H1 (cell line): ENCODE data around the gene PGAM1.

ENCODE experiments used
- CHD1 ChIP-seq: IDR thresholded peaks from 2 replicates; pipeline ENCODE4 v1.6.1; 2012; ENCODE audit warnings: low read depth, low read length, improper control_type of control experiment
- CTCF ChIP-seq, 3 experiments: IDR thresholded peaks; 1 replicate in 2 of 3; 2 replicates in 1 of 3; pipeline versions ENCODE4 v1.5.1 to v1.6.1; 2011; ENCODE audit warnings: low read length in 3 of 3, mild to moderate bottlenecking in 3 of 3, inconsistent platforms in 2 of 3, low read depth in 1 of 3, moderate library complexity in 1 of 3; ENCODE audit not compliant: insufficient read depth in 1 of 3; ENCODE audit errors: control extremely low read depth in 1 of 3
- EGR1 ChIP-seq: IDR thresholded peaks from 2 replicates; pipeline ENCODE4 v1.6.1; 2011; ENCODE audit warnings: low read depth, low read length, borderline replicate concordance
- EP300 ChIP-seq, 2 experiments: IDR thresholded peaks; 1 replicate in 1 of 2; 2 replicates in 1 of 2; pipeline ENCODE4 v1.6.1; 2011 to 2012; ENCODE audit warnings: low read depth in 2 of 2, low read length in 2 of 2, mild to moderate bottlenecking in 2 of 2, borderline replicate concordance in 1 of 2, inconsistent platforms in 1 of 2, moderate library complexity in 1 of 2
- EZH2 ChIP-seq: fragments of 200-600 bp; sonication (generic); IDR thresholded peaks from 2 replicates; pipeline ENCODE4 v1.7.1; 2012; ENCODE audit warnings: low read depth, mild to moderate bottlenecking, moderate library complexity, low read length, inconsistent platforms; ENCODE audit not compliant: severe bottlenecking
- POLR2AphosphoS5 ChIP-seq: IDR thresholded peaks from 2 replicates; pipeline ENCODE4 v1.6.1; 2011; ENCODE audit warnings: low read depth, low read length
- RAD21 ChIP-seq, 2 experiments: IDR thresholded peaks in 1 of 2; conservative IDR thresholded peaks in 1 of 2; 2 replicates each; pipeline ENCODE4 v1.6.1; 2011; ENCODE audit warnings: low read depth in 2 of 2, low read length in 2 of 2, improper control_type of control experiment in 1 of 2, inconsistent platforms in 1 of 2, mild to moderate bottlenecking in 1 of 2, moderate library complexity in 1 of 2
- SIRT6 ChIP-seq: IDR thresholded peaks from one replicate; pipeline ENCODE4 v1.7.1; 2012; ENCODE audit warnings: low read length, inconsistent platforms
- SP1 ChIP-seq: IDR thresholded peaks from 2 replicates; pipeline ENCODE4 v1.6.1; 2011; ENCODE audit warnings: low read depth, low read length
- USF2 ChIP-seq: IDR thresholded peaks from 2 replicates; pipeline ENCODE4 v1.6.1; 2011; ENCODE audit warnings: low read length, improper control_type of control experiment
- YY1 ChIP-seq: IDR thresholded peaks from 2 replicates; pipeline ENCODE4 v1.6.1; 2011; ENCODE audit warnings: low read depth, mild to moderate bottlenecking, low read length

- TF ChIP-seq CTCF (IDR thresholded peaks at IDR 0.05; ENCODE audit: control extremely low read depth in 1 of 3, insufficient read depth in 1 of 3, low read depth in 1 of 3, low read length in 3 of 3) (no peak), EZH2 (no peak), USF2 (no peak), POLR2AphosphoS5 (no peak), RAD21 (IDR thresholded peaks at IDR 0.05 in 1 of 2, conservative IDR thresholded peaks at IDR 0.05 in 1 of 2; ENCODE audit: low read depth in 2 of 2, low read length in 2 of 2) (no peak), EP300 (IDR thresholded peaks at IDR 0.05; ENCODE audit: borderline replicate concordance in 1 of 2, low read depth in 2 of 2, low read length in 2 of 2) (no peak), SIRT6 (no peak), EGR1 (no peak), SP1 (no peak), YY1 (no peak), CHD1 (no peak)
Measured at GRCh38 chr10:97404044-97404443, 21.9 kb upstream of the PGAM1 start.
